T-helper 2 cell treated with Interferon-gamma antibody and Interleukin-4, amounts not matched to agents 5 μg/mL and 100 μg/mL, for 36 hours (primary cell): Measurements from ENCODE around the gene CGN.
"Not testable (repeated sequence)": the region's sequence is repeated elsewhere in the genome, so short reads cannot be mapped to it uniquely, and the experiment has no call there.

Experiments used
- DNase-seq: peaks from one replicate; pipeline ENCODE4 v3.0.0; 2021; ENCODE audit warnings: low spot score
- H3K27ac Mint-ChIP-seq: one replicate; pipeline ENCODE4 v1.8.0; 2021; ENCODE audit warnings: mild to moderate bottlenecking, mixed read lengths
- H3K27me3 Mint-ChIP-seq: one replicate; pipeline ENCODE4 v1.8.0; 2021; ENCODE audit warnings: low read depth, mixed read lengths
- H3K36me3 Mint-ChIP-seq: one replicate; pipeline ENCODE4 v1.8.0; 2021; ENCODE audit warnings: low read depth, mixed read lengths
- H3K4me1 Mint-ChIP-seq: one replicate; pipeline ENCODE4 v1.8.0; 2021; ENCODE audit warnings: low read depth, mixed read lengths
- H3K4me3 Mint-ChIP-seq: one replicate; pipeline ENCODE4 v1.8.0; 2022; ENCODE audit warnings: mild to moderate bottlenecking, moderate library complexity, mixed read lengths
- H3K9me3 Mint-ChIP-seq: one replicate; pipeline ENCODE4 v1.8.0; 2021; ENCODE audit warnings: mixed read lengths

Gene CGN

GRCh38 chr1:151510020-151510405 is 1.2 kb upstream of the CGN start:
- DNase-seq = no peak
- Mint-ChIP-seq H3K4me1 (peaks cover 13% of the 10 kb centered on the region), H3K9me3 (no peaks in the 10 kb centered on the region), H3K27ac (no peak overlapping the region), H3K36me3 (no peaks in the 10 kb centered on the region), H3K27me3 (peaks cover 30% of the 10 kb centered on the region), H3K4me3 (peak overlapping the region; percentile 89)

- Mint-ChIP-seq H3K27ac (peak overlapping the region; percentile 6), H3K9me3 (no peaks in the 10 kb centered on the region), H3K27me3 (peaks cover 30% of the 10 kb centered on the region), H3K4me3 (peak overlapping the region; percentile 89), H3K4me1 (peaks cover 13% of the 10 kb centered on the region), H3K36me3 (no peaks in the 10 kb centered on the region)
- DNase-seq = no peak
Observed at GRCh38 chr1:151510614-151510956, 602 bp upstream of the CGN start.

GRCh38 chr1:151511636-151512215 is 539 bp downstream of the CGN start:
- no peak for DNase-seq
- Mint-ChIP-seq H3K27ac (no peak overlapping the region), H3K27me3 (peaks cover 31% of the 10 kb centered on the region), H3K4me3 (peak overlapping the region; percentile 79), H3K4me1 (peaks cover 13% of the 10 kb centered on the region), H3K36me3 (no peaks in the 10 kb centered on the region), H3K9me3 (no peaks in the 10 kb centered on the region)

GRCh38 chr1:151512326-151512725 is 1.1 kb downstream of the CGN start:
- H3K4me3 Mint-ChIP-seq = peak overlapping the region; percentile 79
- no peak for DNase-seq

GRCh38 chr1:151512801-151513625 is 1.8 kb downstream of the CGN start:
- Mint-ChIP-seq H3K4me1 (peaks cover 13% of the 10 kb centered on the region), H3K9me3 (no peaks in the 10 kb centered on the region), H3K4me3 (peak overlapping the region; percentile 40), H3K36me3 (no peaks in the 10 kb centered on the region), H3K27me3 (peaks cover 28% of the 10 kb centered on the region), H3K27ac (no peak overlapping the region)
- no peak for DNase-seq

More at GRCh38 chr1:151512326-151512725, 1.1 kb downstream of the CGN start:
- Mint-ChIP-seq H3K27ac (no peak overlapping the region), H3K36me3 (no peaks in the 10 kb centered on the region), H3K27me3 (peaks cover 28% of the 10 kb centered on the region), H3K9me3 (no peaks in the 10 kb centered on the region), H3K4me1 (peaks cover 13% of the 10 kb centered on the region)

GRCh38 chr1:151513626-151514121 is 2.5 kb downstream of the CGN start:
- H3K27ac Mint-ChIP-seq = no peak overlapping the region
- no peak for DNase-seq
- H3K4me3 Mint-ChIP-seq = peak overlapping the region; percentile 40
- no peaks in the 10 kb centered on the region for H3K36me3 Mint-ChIP-seq
- H3K4me1 Mint-ChIP-seq = peaks cover 13% of the 10 kb centered on the region
- H3K27me3 Mint-ChIP-seq = peaks cover 28% of the 10 kb centered on the region
- H3K9me3 Mint-ChIP-seq = no peaks in the 10 kb centered on the region

- no peak overlapping the region for H3K27ac Mint-ChIP-seq
- H3K36me3 Mint-ChIP-seq = no peaks in the 10 kb centered on the region
- H3K27me3 Mint-ChIP-seq = peaks cover 25% of the 10 kb centered on the region
- H3K4me3 Mint-ChIP-seq = no peak overlapping the region
- no peak for DNase-seq
- no peaks in the 10 kb centered on the region for H3K9me3 Mint-ChIP-seq
- peaks cover 13% of the 10 kb centered on the region for H3K4me1 Mint-ChIP-seq
Observed at GRCh38 chr1:151514366-151514765, 3.2 kb downstream of the CGN start.

- Mint-ChIP-seq H3K4me3 (no peak overlapping the region), H3K27me3 (peaks cover 19% of the 10 kb centered on the region), H3K27ac (no peak overlapping the region), H3K9me3 (no peaks in the 10 kb centered on the region), H3K4me1 (peaks cover 14% of the 10 kb centered on the region), H3K36me3 (no peaks in the 10 kb centered on the region)
- no peak for DNase-seq
Observed at GRCh38 chr1:151515265-151515664, 4.1 kb downstream of the CGN start.

- Mint-ChIP-seq H3K27ac (no peak overlapping the region), H3K4me1 (peaks cover 14% of the 10 kb centered on the region), H3K4me3 (no peak overlapping the region), H3K9me3 (no peaks in the 10 kb centered on the region), H3K36me3 (no peaks in the 10 kb centered on the region), H3K27me3 (peaks cover 13% of the 10 kb centered on the region)
- no peak for DNase-seq
Observed at GRCh38 chr1:151516031-151516511, 4.9 kb downstream of the CGN start.

GRCh38 chr1:151518431-151518830 is 7.2 kb downstream of the CGN start:
- no peaks in the 10 kb centered on the region for H3K9me3 Mint-ChIP-seq
- peaks cover 8% of the 10 kb centered on the region for H3K27me3 Mint-ChIP-seq
- H3K4me1 Mint-ChIP-seq = peaks cover 8% of the 10 kb centered on the region
- no peaks in the 10 kb centered on the region for H3K36me3 Mint-ChIP-seq
- no peak overlapping the region for H3K27ac Mint-ChIP-seq
- DNase-seq = no peak
- no peak overlapping the region for H3K4me3 Mint-ChIP-seq

GRCh38 chr1:151518936-151519335 is 7.7 kb downstream of the CGN start:
- no peak overlapping the region for H3K4me3 Mint-ChIP-seq
- no peak overlapping the region for H3K27ac Mint-ChIP-seq
- no peaks in the 10 kb centered on the region for H3K9me3 Mint-ChIP-seq
- H3K4me1 Mint-ChIP-seq = peaks cover 5% of the 10 kb centered on the region
- peaks cover 5% of the 10 kb centered on the region for H3K27me3 Mint-ChIP-seq
- DNase-seq = no peak
- H3K36me3 Mint-ChIP-seq = no peaks in the 10 kb centered on the region

GRCh38 chr1:151519667-151520066 is 8.5 kb downstream of the CGN start:
- Mint-ChIP-seq H3K27me3 (peaks cover 3% of the 10 kb centered on the region), H3K9me3 (no peaks in the 10 kb centered on the region), H3K27ac (no peak overlapping the region), H3K4me3 (no peak overlapping the region), H3K36me3 (no peaks in the 10 kb centered on the region), H3K4me1 (peaks cover 5% of the 10 kb centered on the region)
- DNase-seq = no peak

GRCh38 chr1:151520359-151520758 is 9.2 kb downstream of the CGN start:
- Mint-ChIP-seq H3K36me3 (no peaks in the 10 kb centered on the region), H3K4me3 (no peak overlapping the region), H3K27ac (no peak overlapping the region), H3K27me3 (peaks cover 3% of the 10 kb centered on the region), H3K9me3 (no peaks in the 10 kb centered on the region), H3K4me1 (peaks cover 5% of the 10 kb centered on the region)
- no peak for DNase-seq

- not testable (repeated sequence) for H3K9me3 Mint-ChIP-seq, H3K4me3 Mint-ChIP-seq, H3K36me3 Mint-ChIP-seq, H3K27ac Mint-ChIP-seq, H3K27me3 Mint-ChIP-seq, DNase-seq, H3K4me1 Mint-ChIP-seq
Observed at GRCh38 chr1:151522427-151522826, 11.2 kb downstream of the CGN start.
